OCI-LY3 (cell line): ENCODE measurements around the gene APCDD1L.

Experiments
- EZH2phosphoT487 ChIP-seq: fragments of 200-600 bp; shearing (Covaris generic); IDR thresholded peaks from 2 replicates; pipeline ENCODE4 v1.6.1; 2018; ENCODE audit warnings: antibody characterized with exemption, mixed run types, low read depth
- TF ChIP-seq, protein P1 (sequence below): fragments of 200-600, 300-600 bp; sonication (generic); IDR thresholded peaks from 2 replicates; pipeline ENCODE4 v1.5.1; 2014; ENCODE audit warnings: antibody characterized with exemption, low read length, low read depth

- TF ChIP-seq, protein P1, sequence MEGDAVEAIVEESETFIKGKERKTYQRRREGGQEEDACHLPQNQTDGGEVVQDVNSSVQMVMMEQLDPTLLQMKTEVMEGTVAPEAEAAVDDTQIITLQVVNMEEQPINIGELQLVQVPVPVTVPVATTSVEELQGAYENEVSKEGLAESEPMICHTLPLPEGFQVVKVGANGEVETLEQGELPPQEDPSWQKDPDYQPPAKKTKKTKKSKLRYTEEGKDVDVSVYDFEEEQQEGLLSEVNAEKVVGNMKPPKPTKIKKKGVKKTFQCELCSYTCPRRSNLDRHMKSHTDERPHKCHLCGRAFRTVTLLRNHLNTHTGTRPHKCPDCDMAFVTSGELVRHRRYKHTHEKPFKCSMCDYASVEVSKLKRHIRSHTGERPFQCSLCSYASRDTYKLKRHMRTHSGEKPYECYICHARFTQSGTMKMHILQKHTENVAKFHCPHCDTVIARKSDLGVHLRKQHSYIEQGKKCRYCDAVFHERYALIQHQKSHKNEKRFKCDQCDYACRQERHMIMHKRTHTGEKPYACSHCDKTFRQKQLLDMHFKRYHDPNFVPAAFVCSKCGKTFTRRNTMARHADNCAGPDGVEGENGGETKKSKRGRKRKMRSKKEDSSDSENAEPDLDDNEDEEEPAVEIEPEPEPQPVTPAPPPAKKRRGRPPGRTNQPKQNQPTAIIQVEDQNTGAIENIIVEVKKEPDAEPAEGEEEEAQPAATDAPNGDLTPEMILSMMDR: no peak
- no peak for TF ChIP-seq EZH2phosphoT487
Observed at GRCh38 chr20:58433029-58433647, 82.1 kb downstream of the APCDD1L start.
